Ramos (cell line): ENCODE data around the gene SCT.

ENCODE experiments used
- in situ Hi-C: fragments of 300-500 bp; cut with MboI; formaldehyde crosslinking; loops from one replicate; pipeline ENCODE4 v1.14.3; 2022; ENCODE audit warnings: low sequenced_read_pairs; ENCODE audit not compliant: unreplicated experiment

Gene SCT

GRCh38 chr11:623999-624704 lies 2.8 kb downstream of the SCT start:
- in situ Hi-C loops, result no loop called here

DNA sequence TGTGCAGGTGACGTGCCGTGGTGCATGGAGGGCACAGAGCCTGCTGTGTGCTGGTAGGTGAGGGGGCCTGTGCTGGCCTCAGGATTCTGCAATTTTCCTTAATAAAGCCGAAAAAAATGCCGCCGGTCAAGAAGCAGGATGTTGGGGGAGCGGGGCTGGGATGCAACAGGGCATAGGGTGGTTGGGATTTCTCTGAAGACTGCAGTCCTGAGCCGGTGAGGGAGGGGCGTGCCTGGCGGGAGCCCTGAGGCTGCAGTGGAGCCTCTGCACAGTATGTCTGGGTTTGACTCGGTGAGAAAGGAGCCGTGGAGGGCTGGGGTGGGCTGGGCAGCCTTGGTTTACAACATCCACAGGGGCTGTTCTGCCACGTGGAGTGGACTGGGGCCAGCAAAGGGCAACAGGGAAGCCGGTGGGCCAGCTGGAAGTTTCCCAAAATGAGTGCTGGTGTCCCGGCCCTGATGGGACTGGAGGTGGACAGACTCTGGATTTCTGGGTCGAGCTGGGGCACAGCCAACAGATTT lies 3.6 kb downstream of the SCT start:
- in situ Hi-C loops, result no loop called here

DNA sequence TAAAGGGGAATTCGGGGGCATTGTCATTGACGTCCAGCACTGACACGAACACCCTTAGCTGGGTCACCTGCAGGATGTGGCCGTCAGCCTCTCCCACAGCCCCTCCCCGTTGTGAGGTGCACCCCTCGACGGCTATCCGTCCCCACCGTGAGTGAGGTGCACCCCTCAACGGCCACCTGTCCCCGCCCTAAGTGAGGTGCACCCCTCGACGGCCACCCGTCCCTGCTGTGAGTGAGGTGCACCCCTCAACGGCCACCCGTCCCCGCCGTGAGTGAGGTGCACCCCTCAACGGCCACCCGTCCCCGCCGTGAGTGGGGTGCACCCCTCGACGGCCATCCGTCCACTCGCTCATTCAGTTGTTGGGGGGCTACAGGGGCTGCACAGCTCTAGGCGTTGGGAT lies 5.1 kb downstream of the SCT start:
- in situ Hi-C loops, result no loop called here

DNA sequence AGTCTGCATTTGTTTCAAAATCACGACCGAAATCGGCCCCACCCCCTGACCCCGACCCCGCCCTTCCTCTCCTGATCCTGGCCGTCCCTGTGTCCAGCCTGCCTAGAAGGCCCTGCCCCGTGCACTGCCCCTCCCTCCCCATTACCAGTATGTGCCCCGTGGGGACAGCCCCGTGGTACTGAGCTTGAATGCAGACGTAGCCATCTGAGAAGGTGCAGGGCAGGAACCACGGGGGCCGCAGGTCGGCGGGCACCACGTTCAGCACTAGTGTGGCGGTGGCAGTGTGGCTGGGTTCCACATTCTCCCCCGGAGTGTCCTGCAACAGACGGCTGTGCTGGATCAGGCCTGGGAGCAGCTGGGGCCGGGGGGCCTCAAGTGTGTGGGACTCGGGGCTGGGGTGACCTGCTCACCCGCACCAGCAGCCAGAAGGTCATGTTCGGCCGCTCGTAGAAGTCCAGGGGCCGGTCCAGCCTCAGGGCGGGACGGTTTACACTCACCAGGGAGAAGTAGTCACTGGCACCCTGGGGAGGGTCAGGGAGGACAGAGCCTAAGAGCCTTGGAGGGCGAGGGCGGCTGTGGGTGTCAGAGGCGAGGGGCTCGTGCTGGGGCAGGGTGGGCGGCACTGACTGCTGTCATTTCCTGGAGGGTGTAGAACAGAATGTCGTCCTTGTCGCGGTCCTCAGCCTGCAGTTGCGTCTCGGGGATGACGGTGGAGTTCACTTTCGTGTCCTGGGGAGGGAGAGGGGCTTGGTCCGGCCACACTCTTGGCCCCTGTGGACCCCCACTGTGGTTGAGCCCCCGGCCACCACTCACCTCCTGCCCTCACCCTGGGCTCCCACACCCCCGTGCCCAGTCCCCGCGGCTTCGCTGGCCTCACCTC lies 5.8 kb downstream of the SCT start:
- in situ Hi-C loops, result no loop called here

- in situ Hi-C loops, result no loop called here
These were observed 6.8 kb downstream of the SCT start for GRCh38 chr11:620201-620600.

DNA sequence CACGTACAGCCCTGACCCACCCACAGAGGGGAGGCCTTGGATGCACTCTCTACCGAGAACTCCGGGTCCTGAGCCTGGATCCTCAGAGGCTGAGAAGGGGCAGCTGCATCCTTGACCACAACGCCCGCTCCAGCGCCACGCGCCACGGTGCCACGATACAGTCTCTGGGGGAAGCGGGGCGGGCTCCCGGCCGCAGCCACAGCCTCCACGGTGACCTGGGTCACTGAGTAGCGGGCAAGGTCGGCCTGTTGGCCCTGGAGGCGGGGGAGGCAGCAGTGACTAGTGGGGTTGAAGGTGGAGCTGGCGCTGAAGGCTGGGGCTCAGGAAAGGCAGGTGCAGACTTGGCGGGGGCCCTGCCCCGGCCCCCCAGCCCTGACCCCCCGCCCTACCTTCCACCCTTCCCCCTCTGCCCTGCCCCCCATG lies 7.3 kb downstream of the SCT start:
- in situ Hi-C loops, result no loop called here

- in situ Hi-C loops, result no loop called here
These were observed 7.9 kb downstream of the SCT start for GRCh38 chr11:618856-619627.

- in situ Hi-C loops, result no loop called here
These were observed 8.9 kb downstream of the SCT start for GRCh38 chr11:617912-618682.

GRCh38 chr11:617199-617911 lies 9.6 kb downstream of the SCT start:
- in situ Hi-C loops, result no loop called here

- in situ Hi-C loops, result no loop called here
These were observed 10.4 kb downstream of the SCT start for GRCh38 chr11:616320-617198.

- in situ Hi-C loops, result no loop called here
These were observed 11.3 kb downstream of the SCT start, which contains the start of gene IRF7 for GRCh38 chr11:615504-616319. TSS of gene IRF7 (minus strand) at chr11:615950. CDS start at chr11:615364, 586 bp downstream.

DNA sequence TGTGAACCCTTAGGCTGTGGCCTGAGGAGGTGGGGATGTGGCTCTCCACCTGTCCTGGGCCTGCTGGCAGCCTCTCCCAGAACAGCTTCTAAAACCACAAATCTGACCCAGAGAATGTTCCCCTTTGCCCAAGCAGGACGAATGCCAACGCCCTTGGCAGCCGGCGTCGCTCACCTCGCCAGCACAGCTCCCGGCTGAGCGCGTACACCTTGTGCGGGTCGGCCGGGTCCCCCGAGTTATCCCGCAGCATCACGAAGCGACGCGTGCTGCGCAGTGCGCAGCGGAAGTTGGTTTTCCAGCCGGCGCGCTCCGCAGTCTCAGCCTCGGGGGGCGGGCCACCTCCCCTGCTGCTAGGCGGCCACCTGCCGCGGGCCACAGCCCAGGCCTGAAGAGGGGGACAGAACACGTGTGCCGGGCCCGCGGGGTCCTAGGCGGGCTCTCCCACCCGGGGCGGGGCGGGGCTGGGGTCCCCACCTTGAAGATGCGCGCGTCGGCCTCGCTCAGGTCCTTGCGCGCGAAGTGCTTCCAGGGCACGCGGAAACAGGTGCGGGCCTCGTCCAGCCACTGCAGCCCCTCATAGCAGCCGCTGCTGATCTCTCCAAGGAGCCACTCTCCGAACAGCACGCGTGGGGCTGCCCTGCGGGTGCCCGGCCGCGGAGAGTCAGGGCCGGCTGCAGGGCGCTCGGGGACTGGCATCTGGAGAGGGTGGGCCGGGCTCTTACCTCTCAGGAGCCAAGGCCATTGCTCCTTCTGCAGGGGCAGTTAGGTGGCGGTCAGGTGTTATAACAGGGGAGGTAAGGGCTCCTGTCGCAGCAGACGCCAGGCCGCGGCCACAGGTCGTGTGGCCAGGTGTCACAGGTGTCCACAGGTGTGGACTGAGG lies 12.1 kb downstream of the SCT start:
- in situ Hi-C loops, result no loop called here

GRCh38 chr11:614021-614622 lies 12.9 kb downstream of the SCT start:
- in situ Hi-C loops, result no loop called here

- in situ Hi-C loops, result no loop called here
These were observed 13.5 kb downstream of the SCT start for GRCh38 chr11:613369-613968.

- in situ Hi-C loops, result no loop called here
These were observed 14.1 kb downstream of the SCT start for GRCh38 chr11:612961-613300.
